A549 (cell line): Measurements from ENCODE around the gene UPK1A. TPM values are rescaled to one million over a fixed set of nuclear protein-coding genes. Genes with fewer than 3 reads are reported as not detected.

Experiments used
- ATAC-seq, 2 experiments: fragments of 200-7000 bp in 1 of 2; fragments of >200 bp in 1 of 2; cut with Nextera tagmentation in 1 of 2; cut with Tn5 transposase in 1 of 2; 3 replicates each; pipeline versions ENCODE4 v1.8.0 to v1.9.1; 2018 to 2020; ENCODE audit warnings: mild to moderate bottlenecking in 1 of 2, moderate library complexity in 1 of 2
- CTCF ChIA-PET: fragments of 300-600 bp; sonication (Branson Sonifier 250); formaldehyde crosslinking; extraction: SDS; loops from one replicate; lab custom pipeline; 2021; ENCODE audit warnings: antibody characterized with exemption, inconsistent platforms; lab: Yijun Ruan, JAX
- POLR2A ChIA-PET: fragments of 350-600 bp; formaldehyde crosslinking; extraction: SDS; loops from one replicate; lab custom pipeline; 2021; ENCODE audit warnings: antibody characterized with exemption, inconsistent platforms; lab: Yijun Ruan, JAX
- DNase-seq, 2 experiments: peaks; one replicate each; pipeline versions ENCODE4 v3.0.0 to v3.0.0-alpha.2; 2011 to 2016; ENCODE audit warnings: low read depth in 1 of 2, low spot score in 1 of 2
- FAIRE-seq: peaks from 2 replicates; lab custom pipeline; 2011; peaks lifted over from hg19 to GRCh38; lab: Jason Lieb, UNC
- H3K27ac ChIP-seq, 2 experiments: fragments of >200 bp; sonication (Bioruptor Twin); formaldehyde crosslinking; 3 replicates each; pipeline ENCODE4 v1.5.1; 2016 to 2017
- H3K4me1 ChIP-seq: fragments of >200 bp; sonication (Bioruptor Twin); formaldehyde crosslinking; 3 replicates; pipeline ENCODE4 v1.6.1; 2016
- H3K4me2 ChIP-seq: fragments of >200 bp; sonication (Bioruptor Twin); formaldehyde crosslinking; 3 replicates; pipeline ENCODE4 v1.6.1; 2016
- H3K4me3 ChIP-seq: fragments of >200 bp; sonication (Bioruptor Twin); formaldehyde crosslinking; 3 replicates; pipeline ENCODE4 v1.5.1; 2016
- H3K9me3 ChIP-seq: fragments of >200 bp; sonication (Bioruptor Twin); formaldehyde crosslinking; 3 replicates; pipeline ENCODE4 v1.6.1; 2016
- BCL3 ChIP-seq: fragments of >200 bp; sonication (Bioruptor Twin); formaldehyde crosslinking; IDR thresholded peaks from 3 replicates; pipeline ENCODE4 v1.6.1; 2016
- CBX8 ChIP-seq: fragments of 200-600 bp; sonication (generic); IDR thresholded peaks from 2 replicates; pipeline ENCODE4 v1.6.1; 2016
- E2F6 ChIP-seq: IDR thresholded peaks from 2 replicates; pipeline ENCODE4 v1.6.1; 2012; ENCODE audit warnings: low read depth, borderline replicate concordance
- EHF ChIP-seq: fragments of 250-450 bp; sonication (Bioruptor Pico); IDR thresholded peaks from 2 replicates; pipeline ENCODE4 v1.5.0; 2020; ENCODE audit warnings: mild to moderate bottlenecking
- EHMT2 ChIP-seq: fragments of 200-600 bp; sonication (generic); IDR thresholded peaks from 2 replicates; pipeline ENCODE4 v1.6.1; 2016; ENCODE audit warnings: antibody characterized with exemption, low read depth, mild to moderate bottlenecking, moderate library complexity
- ELK1 ChIP-seq: fragments of 150-350 bp; IDR thresholded peaks from 2 replicates; pipeline ENCODE4 v1.6.1; 2014; ENCODE audit warnings: low read depth, mild to moderate bottlenecking, low read length
- EP300 ChIP-seq, 2 experiments: fragments of >200 bp; sonication (Bioruptor Twin); formaldehyde crosslinking; IDR thresholded peaks; 2 replicates in 1 of 2; 3 replicates in 1 of 2; pipeline ENCODE4 v1.6.1; 2016 to 2017
- HOXA7 ChIP-seq: fragments of 250-450 bp; sonication (Bioruptor Pico); IDR thresholded peaks from 2 replicates; pipeline ENCODE4 v1.5.0; 2020; ENCODE audit warnings: mild to moderate bottlenecking, moderate library complexity
- HOXB13 ChIP-seq: fragments of 250-450 bp; sonication (Bioruptor Pico); IDR thresholded peaks from 2 replicates; pipeline ENCODE4 v1.5.0; 2020; ENCODE audit warnings: low read depth, mild to moderate bottlenecking, moderate library complexity
- JUN ChIP-seq, 2 experiments: fragments of >200 bp; sonication (Bioruptor Twin); formaldehyde crosslinking; IDR thresholded peaks; 2 replicates in 1 of 2; 3 replicates in 1 of 2; pipeline ENCODE4 v1.6.1; 2016 to 2017
- KDM1A ChIP-seq: fragments of 200-600 bp; sonication (generic); IDR thresholded peaks from 2 replicates; pipeline ENCODE4 v1.6.1; 2016; ENCODE audit warnings: low read depth, mild to moderate bottlenecking
- MAFK ChIP-seq: fragments of 450-650 bp; IDR thresholded peaks from 2 replicates; pipeline ENCODE4 v1.6.1; 2014; ENCODE audit not compliant: partially characterized antibody
- MAX ChIP-seq: IDR thresholded peaks from 2 replicates; pipeline ENCODE4 v1.6.1; 2012
- MAZ ChIP-seq: fragments of 150-350 bp; IDR thresholded peaks from 2 replicates; pipeline ENCODE4 v1.6.1; 2014; ENCODE audit warnings: antibody characterized with exemption, low read depth, low read length, borderline replicate concordance
- MYC ChIP-seq: IDR thresholded peaks from 2 replicates; pipeline ENCODE4 v1.6.1; 2012; ENCODE audit warnings: mild to moderate bottlenecking, inconsistent platforms, low read length, improper control_type of control experiment, borderline replicate concordance
- PBX3 ChIP-seq: IDR thresholded peaks from 2 replicates; pipeline ENCODE4 v1.6.1; 2012
- PHF8 ChIP-seq: fragments of 200-600 bp; sonication (generic); IDR thresholded peaks from 2 replicates; pipeline ENCODE4 v1.6.1; 2016; ENCODE audit warnings: low read depth, mild to moderate bottlenecking, antibody characterized with exemption, moderate library complexity, borderline replicate concordance
- POLR2AphosphoS2 ChIP-seq: conservative IDR thresholded peaks from 2 replicates; pipeline ENCODE4 v1.6.1; 2012; ENCODE audit warnings: low read length, improper control_type of control experiment, inconsistent platforms
- USF2 ChIP-seq: fragments of 450-650 bp; IDR thresholded peaks from 2 replicates; pipeline ENCODE4 v1.6.1; 2014; ENCODE audit warnings: antibody characterized with exemption
- ZC3H11A ChIP-seq: fragments of 450-650 bp; IDR thresholded peaks from 2 replicates; pipeline ENCODE4 v1.6.1; 2014; ENCODE audit warnings: antibody characterized with exemption, mild to moderate bottlenecking
- ZNF302 ChIP-seq: fragments of 250-450 bp; sonication (Bioruptor Pico); IDR thresholded peaks from 2 replicates; pipeline ENCODE4 v1.9.0; 2021; ENCODE audit warnings: inconsistent platforms, mild to moderate bottlenecking, moderate library complexity
- ZSCAN20 ChIP-seq: fragments of 250-450 bp; sonication (Bioruptor Pico); IDR thresholded peaks from 2 replicates; pipeline ENCODE4 v1.8.0; 2022; ENCODE audit warnings: mild to moderate bottlenecking, moderate library complexity
- WGBS: methylation state at CpG from one replicate; pipeline ENCODE4 v1.1.6; 2017; ENCODE audit errors: missing lambda C conversion rate; 5-methylcytosine and 5-hydroxymethylcytosine counted together
- polyA plus RNA-seq, 4 experiments: library from polyadenylated mRNA; depleted of rRNA in 3 of 4; stranded (reverse); fragments of >200 nt; fragmentation: RNase III in 1 of 4; extraction: RNeasy Plus Mini Kit Qiagen cat#74134 plus additional on column Dnase treatment in 1 of 4; gene quantifications; 2 replicates in 3 of 4; 3 replicates in 1 of 4; pipeline ENCODE4 v1.2.3, GENCODE V29; 2011 to 2017

UPK1A gene
- polyA plus RNA-seq, 2 of the 4 experiments (the other 2 are of a cell fraction) = 0.44 to 0.78 TPM

- no peak overlapping the region for H3K27ac ChIP-seq
- 97% methylated on average over 12 of the region's 12 CpGs for WGBS
- ChIA-PET CTCF (interaction anchor here (0.7 to 2.2 kb wide), 11 partner anchors 11 to 281 kb away, joined by 3 to 14 read pairs (median 3); no protein-coding TSS in a partner anchor), POLR2A (no interaction called here)
- TF ChIP-seq MAZ (no peak), ZSCAN20 (CRISPR knock-in tag) (no peak), CBX8 (no peak), EHMT2 (no peak), E2F6 (no peak), ZNF302 (CRISPR knock-in tag) (no peak), MAX (no peak), HOXB13 (CRISPR knock-in tag) (no peak), ZC3H11A (no peak), MAFK (no peak)
- no peak overlapping the region for H3K4me2 ChIP-seq
- no peak overlapping the region for H3K4me3 ChIP-seq
- no peak for FAIRE-seq
- ATAC-seq = no peak
- no peak for DNase-seq
- H3K9me3 ChIP-seq = no peaks in the 10 kb centered on the region
- H3K4me1 ChIP-seq = no peaks in the 10 kb centered on the region
These were observed 46.9 kb upstream of the UPK1A start for GRCh38 chr19:35619290-35619923.

GRCh38 chr19:35620001-35620400 is 46.3 kb upstream of the UPK1A start:
- ChIA-PET POLR2A (no interaction called here), CTCF (interaction anchor here (1.0 to 2.2 kb wide), 8 partner anchors 12 to 267 kb away, joined by 3 to 14 read pairs (median 4); no protein-coding TSS in a partner anchor)
- Histone ChIP-seq H3K4me1 (no peaks in the 10 kb centered on the region), H3K4me3 (no peak overlapping the region), H3K4me2 (no peak overlapping the region), H3K9me3 (no peaks in the 10 kb centered on the region), H3K27ac (no peak overlapping the region)
- FAIRE-seq (no peak), DNase-seq (no peak), ATAC-seq (no peak)
- TF ChIP-seq BCL3 = no peak
- no peak for TF ChIP-seq EP300 (IDR thresholded peaks at IDR 0.05)
- no peak for TF ChIP-seq EHF (CRISPR knock-in tag)
- no peak for TF ChIP-seq ELK1
- no peak for TF ChIP-seq PHF8
- TF ChIP-seq MYC = no peak
- no peak for TF ChIP-seq KDM1A
- TF ChIP-seq PBX3 = no peak
- no peak for TF ChIP-seq USF2
- no peak for TF ChIP-seq EHMT2
- TF ChIP-seq HOXA7 (CRISPR knock-in tag) = no peak
- TF ChIP-seq POLR2AphosphoS2 = no peak
- no peak for TF ChIP-seq JUN (IDR thresholded peaks at IDR 0.05)
- 89% methylated on average over 15 of the region's 17 CpGs for WGBS
